Measurements from ENCODE around the gene ZDHHC7.
A peak's percentile ranks its signal among the peaks of the same experiment; 100 is the strongest.

Gene ZDHHC7

GRCh38 chr16:84937196-84938005 lies 73.9 kb downstream of the ZDHHC7 start:
- no peak for ATAC-seq
- Mint-ChIP-seq H3K27ac (no peak overlapping the region), H3K4me1 (no peaks in the 10 kb centered on the region), H3K4me3 (no peak overlapping the region), H3K36me3 (no peaks in the 10 kb centered on the region), H3K9me3 (no peaks in the 10 kb centered on the region)
- DNase-seq (ENCODE audit: low spot score in 2 of 2), result no peak

- ATAC-seq (no peak), DNase-seq (ENCODE audit: low spot score in 2 of 2) (no peak)
- no peak overlapping the region for H3K4me3 Mint-ChIP-seq
- H3K9me3 Mint-ChIP-seq, result no peaks in the 10 kb centered on the region
- no peak overlapping the region for H3K27ac Mint-ChIP-seq
- H3K36me3 Mint-ChIP-seq, result peaks cover 30% of the 10 kb centered on the region
- peaks cover 21% of the 10 kb centered on the region for H3K4me1 Mint-ChIP-seq
Measured at GRCh38 chr16:84933774-84934631, 77.3 kb downstream of the ZDHHC7 start.

- Mint-ChIP-seq H3K27ac (no peak overlapping the region), H3K4me3 (no peak overlapping the region), H3K4me1 (peaks cover 21% of the 10 kb centered on the region), H3K36me3 (peaks cover 32% of the 10 kb centered on the region), H3K9me3 (no peaks in the 10 kb centered on the region)
- no peak for DNase-seq (ENCODE audit: low spot score in 2 of 2)
- ATAC-seq, result no peak
Measured at GRCh38 chr16:84932681-84933080, 78.7 kb downstream of the ZDHHC7 start.

GRCh38 chr16:84931506-84931905 lies 79.8 kb downstream of the ZDHHC7 start:
- no peak for ATAC-seq
- Mint-ChIP-seq H3K9me3 (no peaks in the 10 kb centered on the region), H3K4me1 (peaks cover 21% of the 10 kb centered on the region), H3K27ac (peak overlapping the region; percentile 91), H3K36me3 (peaks cover 32% of the 10 kb centered on the region), H3K4me3 (no peak overlapping the region)
- DNase-seq (ENCODE audit: low spot score in 2 of 2), result no peak

- Mint-ChIP-seq H3K4me3 (no peak overlapping the region), H3K9me3 (no peaks in the 10 kb centered on the region), H3K36me3 (peaks cover 32% of the 10 kb centered on the region), H3K4me1 (peaks cover 21% of the 10 kb centered on the region), H3K27ac (peak overlapping the region; percentile 91)
- DNase-seq (ENCODE audit: low spot score in 2 of 2) (no peak), ATAC-seq (no peak)
Measured at GRCh38 chr16:84931107-84931494, 80.2 kb downstream of the ZDHHC7 start.

- no peaks in the 10 kb centered on the region for H3K9me3 Mint-ChIP-seq
- H3K4me1 Mint-ChIP-seq, result peaks cover 21% of the 10 kb centered on the region
- peaks cover 32% of the 10 kb centered on the region for H3K36me3 Mint-ChIP-seq
- no peak for ATAC-seq
- no peak overlapping the region for H3K4me3 Mint-ChIP-seq
- H3K27ac Mint-ChIP-seq, result peak overlapping the region; percentile 91
- DNase-seq (ENCODE audit: low spot score in 2 of 2), result no peak
Measured at GRCh38 chr16:84930298-84931106, 80.8 kb downstream of the ZDHHC7 start.

- peaks cover 21% of the 10 kb centered on the region for H3K4me1 Mint-ChIP-seq
- no peak for DNase-seq (ENCODE audit: low spot score in 2 of 2)
- peak; percentile 22 for ATAC-seq
- peaks cover 32% of the 10 kb centered on the region for H3K36me3 Mint-ChIP-seq
- peak overlapping the region; percentile 91 for H3K27ac Mint-ChIP-seq
- no peak overlapping the region for H3K4me3 Mint-ChIP-seq
- no peaks in the 10 kb centered on the region for H3K9me3 Mint-ChIP-seq
Measured at GRCh38 chr16:84929421-84930297, 81.7 kb downstream of the ZDHHC7 start.

GRCh38 chr16:84928679-84929420 lies 82.5 kb downstream of the ZDHHC7 start:
- peaks cover 32% of the 10 kb centered on the region for H3K36me3 Mint-ChIP-seq
- peak overlapping the region; percentile 91 for H3K27ac Mint-ChIP-seq
- no peaks in the 10 kb centered on the region for H3K9me3 Mint-ChIP-seq
- H3K4me1 Mint-ChIP-seq, result peaks cover 21% of the 10 kb centered on the region
- ATAC-seq, result no peak
- no peak overlapping the region for H3K4me3 Mint-ChIP-seq
- no peak for DNase-seq (ENCODE audit: low spot score in 2 of 2)

GRCh38 chr16:84927621-84928591 lies 83.4 kb downstream of the ZDHHC7 start:
- H3K36me3 Mint-ChIP-seq, result peaks cover 32% of the 10 kb centered on the region
- H3K4me1 Mint-ChIP-seq, result peaks cover 21% of the 10 kb centered on the region
- ATAC-seq (no peak), DNase-seq (ENCODE audit: low spot score in 2 of 2) (no peak)
- H3K27ac Mint-ChIP-seq, result no peak overlapping the region
- no peaks in the 10 kb centered on the region for H3K9me3 Mint-ChIP-seq
- H3K4me3 Mint-ChIP-seq, result no peak overlapping the region

- DNase-seq (ENCODE audit: low spot score in 2 of 2), result no peak
- Mint-ChIP-seq H3K4me3 (no peak overlapping the region), H3K4me1 (peaks cover 21% of the 10 kb centered on the region), H3K27ac (no peak overlapping the region), H3K9me3 (no peaks in the 10 kb centered on the region), H3K36me3 (peaks cover 27% of the 10 kb centered on the region)
- no peak for ATAC-seq
Measured at GRCh38 chr16:84926462-84926861, 84.9 kb downstream of the ZDHHC7 start.

- Mint-ChIP-seq H3K4me1 (peaks cover 17% of the 10 kb centered on the region), H3K36me3 (peaks cover 21% of the 10 kb centered on the region), H3K9me3 (no peaks in the 10 kb centered on the region), H3K4me3 (no peak overlapping the region), H3K27ac (no peak overlapping the region)
- DNase-seq (ENCODE audit: low spot score in 2 of 2) (no peak), ATAC-seq (no peak)
Measured at GRCh38 chr16:84925773-84926372, 85.5 kb downstream of the ZDHHC7 start.

GRCh38 chr16:84925092-84925772 lies 86.1 kb downstream of the ZDHHC7 start:
- Mint-ChIP-seq H3K9me3 (no peaks in the 10 kb centered on the region), H3K36me3 (peaks cover 15% of the 10 kb centered on the region)

More at GRCh38 chr16:84925092-84925772, 86.1 kb downstream of the ZDHHC7 start:
- no peak overlapping the region for H3K27ac Mint-ChIP-seq
- peaks cover 12% of the 10 kb centered on the region for H3K4me1 Mint-ChIP-seq
- H3K4me3 Mint-ChIP-seq, result no peak overlapping the region
- DNase-seq (ENCODE audit: low spot score in 2 of 2) (peak; percentile 60 to 88), ATAC-seq (peak; percentile 57)
